Posterior vena cava (tissue), 2 donors: ENCODE results near the gene HPGD. TPM values are rescaled to one million over a fixed set of nuclear protein-coding genes. Genes with fewer than 3 reads are reported as not detected.

ENCODE experiments used
- DNase-seq: peaks from one replicate; pipeline ENCODE4 v3.0.0-alpha.2; 2020; ENCODE audit warnings: low spot score
- intact Hi-C, 2 donors: fragments of 100-400 bp; cut with DNase I; formaldehyde crosslinking; loops; one replicate each; pipeline versions ENCODE4 v1.14.1 to v1.14.2; 2022 to 2023
- long read RNA-seq, 2 donors: library from polyadenylated mRNA; unstranded; transcript quantifications; one replicate each; pipeline ENCODE4 v2.0.0, GENCODE V29; 2020 to 2021
- total RNA-seq, 2 donors: library from RNA; stranded (reverse); fragmentation: NEBNext Ultra II Directional; extraction: Animal tissue kit (Norgen Biotek cat#: 25700); gene quantifications; one replicate each; pipeline ENCODE4 v1.2.1, GENCODE V29; 2021
- donor health status: DM: yes; HTN: yes; CAD: no.
- donor health status: DM: yes; HTN: yes; CAD: no.

HPGD gene
- 1 to 10 TPM; 3.2 to 4.5 TPM for total RNA-seq
- long read RNA-seq, donor 1: 0 reads
- long read RNA-seq, donor 2, partial matches to known transcripts: 0 of 3 reads
- long read RNA-seq, donor 2, other reads (novel, unspliced or antisense): 0 of 3 reads

- peak; percentile 87 for DNase-seq
Measured at GRCh38 chr4:174522183-174523024, at the start of gene HPGD. Gene HPGD (minus strand): TSS chr4:174522488. CDS start chr4:174522451, 37 bp downstream.

GRCh38 chr4:174564529-174564928 is 42.2 kb upstream of the HPGD start:
- intact Hi-C loops: no loop called here
- DNase-seq: no peak

More at GRCh38 chr4:174522183-174523024, at the start of gene HPGD:
- intact Hi-C loops: no loop called here

GRCh38 chr4:174563399-174563798 is 41.1 kb upstream of the HPGD start:
- no peak for DNase-seq
- intact Hi-C loops: no loop called here

DNA sequence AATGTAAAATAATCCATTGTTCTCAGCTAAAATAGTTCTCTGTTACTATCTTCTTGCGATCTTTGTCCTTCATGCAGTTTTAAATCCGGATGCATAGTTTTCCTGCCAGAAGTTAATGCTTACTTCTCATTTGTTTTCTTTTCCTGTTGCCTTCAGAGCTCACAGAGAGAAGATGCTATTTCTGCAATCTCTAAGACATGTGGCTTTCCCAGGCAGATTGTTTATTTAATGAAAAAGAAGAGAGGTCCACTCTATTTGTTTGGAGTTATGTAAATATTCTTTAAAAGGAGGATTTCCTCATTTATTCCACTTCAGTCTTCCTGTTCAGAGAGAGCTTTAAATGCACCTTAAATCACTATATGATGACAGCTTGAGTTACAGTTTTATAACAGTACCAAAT is 39.3 kb upstream of the HPGD start:
- DNase-seq: no peak
- intact Hi-C loops: no loop called here

DNA sequence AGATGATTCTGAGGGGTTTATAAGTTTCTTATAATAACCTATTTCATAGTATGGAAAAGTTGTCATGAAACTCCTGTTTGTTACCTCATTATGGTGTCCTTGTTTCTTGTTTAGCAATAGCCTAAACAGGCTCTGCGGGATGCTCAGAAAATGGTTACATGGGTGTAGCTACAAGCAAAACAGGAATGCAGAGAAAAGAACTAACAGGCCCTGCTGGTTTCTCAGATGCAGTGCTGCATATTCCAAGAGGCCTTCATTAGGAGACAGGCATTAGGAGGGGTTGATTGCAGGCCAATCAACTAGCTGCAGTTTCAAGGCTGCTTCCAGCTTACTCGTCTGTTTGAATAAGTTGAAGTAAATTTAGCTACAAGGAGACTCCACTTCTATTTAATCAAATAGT is 37.6 kb upstream of the HPGD start:
- DNase-seq: no peak
- intact Hi-C loops: no loop called here

DNA sequence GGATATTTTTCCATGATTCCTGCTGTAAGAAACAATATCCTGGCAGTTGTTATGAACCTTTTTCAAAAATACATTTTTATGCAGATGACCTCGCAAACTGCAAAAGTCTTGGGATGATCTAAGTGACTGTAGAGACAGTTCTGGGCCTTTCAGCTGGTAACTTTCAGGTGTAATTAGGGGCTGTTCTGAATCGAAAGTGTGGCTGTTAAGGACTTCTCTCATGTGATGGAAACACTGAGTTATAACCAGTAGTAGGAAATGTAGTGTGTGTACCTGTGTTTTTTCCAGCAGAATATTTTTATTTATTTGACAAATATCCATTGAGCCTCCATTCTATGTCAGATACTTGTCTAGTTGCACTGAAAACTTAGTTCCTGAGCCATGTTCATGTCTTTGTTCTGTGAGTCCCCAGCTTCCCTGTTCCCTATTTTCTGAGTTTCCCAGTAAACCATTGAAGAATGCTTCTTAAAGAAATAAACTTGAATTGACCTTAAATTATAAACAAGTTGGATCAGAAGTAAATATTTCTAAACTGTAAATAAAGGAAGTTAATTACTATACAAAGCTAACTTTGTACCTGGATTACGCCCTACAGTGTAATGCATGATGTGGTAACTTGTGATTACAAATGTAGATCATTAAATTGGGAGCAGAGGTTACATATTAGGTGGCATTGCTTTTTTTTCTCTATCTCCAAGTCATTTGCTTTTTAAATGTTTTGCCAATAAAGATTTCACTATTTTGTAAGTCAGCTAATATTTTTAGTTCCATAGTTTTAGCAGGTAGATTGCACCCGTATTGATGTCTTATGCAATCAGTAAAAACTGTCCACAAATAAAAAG is 33.7 kb upstream of the HPGD start:
- intact Hi-C loops: no loop called here
- DNase-seq: no peak

GRCh38 chr4:174554231-174554728 is 32.0 kb upstream of the HPGD start:
- intact Hi-C loops: no loop called here
- no peak for DNase-seq

GRCh38 chr4:174553828-174554227 is 31.5 kb upstream of the HPGD start:
- intact Hi-C loops: no loop called here
- DNase-seq: no peak

DNA sequence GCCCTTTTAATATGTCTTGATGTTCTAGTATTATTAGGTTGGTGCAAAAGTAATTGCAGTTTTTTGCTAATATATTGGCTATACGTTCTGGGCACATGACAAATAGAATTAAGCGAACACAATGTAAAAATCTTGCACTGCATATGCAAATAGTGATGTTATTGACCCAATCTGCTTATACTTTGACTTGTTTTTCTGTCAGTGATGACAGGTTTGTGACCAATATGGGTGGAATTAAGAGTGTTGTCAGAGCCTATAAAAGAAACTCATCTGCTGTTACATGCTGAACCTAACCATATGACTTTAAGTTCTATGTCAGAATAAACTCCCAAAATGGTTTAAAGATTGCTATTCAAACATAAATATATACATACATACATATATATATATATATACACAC is 30.7 kb upstream of the HPGD start:
- DNase-seq: no peak
- intact Hi-C loops: no loop called here

GRCh38 chr4:174550541-174550940 is 28.3 kb upstream of the HPGD start:
- intact Hi-C loops: no loop called here
- no peak for DNase-seq

- no peak for DNase-seq
- intact Hi-C loops: no loop called here
Measured at GRCh38 chr4:174549721-174550120, 27.4 kb upstream of the HPGD start.

DNA sequence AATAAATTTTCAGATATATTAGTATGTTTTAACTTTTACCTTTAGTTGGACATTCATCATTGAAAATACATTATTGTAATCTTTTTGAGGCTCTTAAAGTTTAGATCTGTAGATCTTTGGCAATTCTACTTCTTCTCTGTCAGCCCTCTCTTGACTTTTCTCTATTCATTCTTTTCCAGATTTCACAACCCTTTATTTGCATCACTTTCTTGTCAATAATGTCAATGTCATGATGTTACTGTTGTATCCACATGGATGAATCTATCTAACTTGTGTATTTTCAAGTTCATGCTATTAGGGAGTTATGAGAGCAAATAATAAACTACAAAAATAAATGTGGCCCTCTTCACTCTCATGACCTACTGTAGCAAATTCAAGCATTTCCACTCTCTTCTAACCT is 23.0 kb upstream of the HPGD start:
- intact Hi-C loops: no loop called here

DNA sequence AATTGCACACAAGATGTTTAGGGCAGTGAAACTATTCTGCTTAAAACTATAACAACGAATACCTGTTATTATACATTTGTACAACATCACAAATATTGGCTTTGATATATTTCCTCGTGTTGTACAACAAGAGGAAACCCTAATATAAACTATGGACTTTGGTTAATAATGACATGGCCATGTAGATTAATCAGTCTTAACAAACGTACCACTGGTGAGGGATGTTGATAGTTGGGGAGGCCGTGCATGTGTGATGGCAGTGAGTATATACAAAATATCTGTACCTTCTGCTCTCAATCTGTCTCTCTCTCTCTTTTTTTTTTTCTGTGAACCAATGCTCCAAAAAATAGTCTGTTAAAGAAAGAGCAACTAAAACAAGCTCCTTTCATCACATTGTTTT is 22.2 kb upstream of the HPGD start:
- intact Hi-C loops: no loop called here
- DNase-seq: no peak

More for the DNA sequence above, 23.0 kb upstream of the HPGD start:
- no peak for DNase-seq

DNA sequence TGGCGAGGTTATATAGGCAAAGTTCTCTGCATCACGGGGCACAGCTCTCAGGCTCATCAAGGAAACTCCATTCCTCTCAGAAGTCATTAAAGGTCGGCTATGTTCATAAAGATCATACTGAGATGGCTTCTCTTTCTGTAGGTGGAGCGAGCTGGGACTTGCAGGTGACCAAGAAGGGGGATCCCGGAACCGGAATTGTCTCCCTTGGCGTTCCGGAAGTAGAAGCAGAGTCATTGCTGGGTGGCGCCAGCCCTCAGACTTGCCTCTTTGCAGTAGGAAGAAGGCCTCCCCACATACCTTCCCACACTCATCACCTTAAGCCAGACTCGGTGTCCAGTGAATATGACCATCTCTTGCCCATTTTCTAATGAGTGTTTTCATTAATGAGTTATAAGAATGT is 17.9 kb upstream of the HPGD start:
- no peak for DNase-seq
- intact Hi-C loops: no loop called here

DNA sequence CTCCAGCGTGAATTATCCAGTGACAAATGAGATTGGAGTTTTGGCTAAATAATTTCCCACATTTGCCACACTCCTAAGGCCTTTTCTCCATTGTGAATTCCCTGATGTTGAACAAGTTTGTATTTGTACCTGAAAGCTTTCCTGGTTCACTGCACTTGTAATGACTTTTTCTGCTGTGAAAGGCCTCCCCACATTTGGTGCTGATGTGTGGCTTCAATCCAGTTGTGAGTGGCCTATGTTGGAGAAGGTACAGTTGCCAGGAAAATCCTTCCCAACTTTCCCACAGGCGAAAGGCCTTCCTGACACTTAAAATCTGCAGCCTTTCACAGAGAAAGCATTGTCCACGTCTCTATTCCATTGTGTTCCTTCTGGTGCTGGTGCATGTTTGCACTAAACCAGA is 17.3 kb upstream of the HPGD start:
- DNase-seq: no peak
- intact Hi-C loops: no loop called here

DNA sequence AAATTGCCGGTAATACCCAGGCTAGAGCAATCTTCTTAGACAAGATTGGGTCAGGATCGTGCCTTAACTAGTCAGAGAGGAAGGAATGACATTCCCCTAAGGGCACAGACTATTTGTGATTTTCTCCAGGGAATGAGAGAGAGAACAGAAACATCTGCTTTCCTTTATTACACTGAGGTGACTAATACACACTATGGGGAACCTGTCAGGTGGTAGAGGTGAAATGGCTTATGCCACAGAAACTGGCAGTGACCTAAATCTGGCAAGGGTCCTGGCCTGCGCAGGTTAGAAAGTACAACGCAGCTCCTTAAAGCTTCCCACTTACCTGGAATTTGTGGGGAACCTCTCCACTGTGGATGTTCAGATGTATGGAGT is 16.6 kb upstream of the HPGD start:
- intact Hi-C loops: no loop called here
- DNase-seq: no peak

GRCh38 chr4:174538123-174538875 is 16.0 kb upstream of the HPGD start:
- intact Hi-C loops: no loop called here
- no peak for DNase-seq

- DNase-seq: no peak
- intact Hi-C loops: no loop called here
Measured at GRCh38 chr4:174537634-174538033, 15.3 kb upstream of the HPGD start.

GRCh38 chr4:174534461-174534860 is 12.2 kb upstream of the HPGD start:
- intact Hi-C loops: no loop called here
- DNase-seq: no peak

- DNase-seq: no peak
- intact Hi-C loops: no loop called here
Measured at GRCh38 chr4:174532445-174532844, 10.2 kb upstream of the HPGD start.
